Stimulated activated CD8-positive, alpha-beta memory T cell treated with anti-CD3 and anti-CD28 coated beads, Interleukin-15, amount 100 ng/mL, for 48 hours (primary cell): ENCODE results near the gene HCRTR2.
"Not testable (repeated sequence)": the region's sequence is repeated elsewhere in the genome, so short reads cannot be mapped to it uniquely, and the experiment has no call there.

Experiments used
- DNase-seq, 2 donors: peaks; one replicate each; pipeline ENCODE4 v3.0.0-alpha.2; 2020; ENCODE audit warnings: low read depth in 2 of 2

HCRTR2 gene

GRCh38 chr6:55212156-55212555, 37.8 kb downstream of the HCRTR2 start:
- no peak for DNase-seq

GRCh38 chr6:55220961-55221360, 46.6 kb downstream of the HCRTR2 start:
- no peak for DNase-seq

DNA sequence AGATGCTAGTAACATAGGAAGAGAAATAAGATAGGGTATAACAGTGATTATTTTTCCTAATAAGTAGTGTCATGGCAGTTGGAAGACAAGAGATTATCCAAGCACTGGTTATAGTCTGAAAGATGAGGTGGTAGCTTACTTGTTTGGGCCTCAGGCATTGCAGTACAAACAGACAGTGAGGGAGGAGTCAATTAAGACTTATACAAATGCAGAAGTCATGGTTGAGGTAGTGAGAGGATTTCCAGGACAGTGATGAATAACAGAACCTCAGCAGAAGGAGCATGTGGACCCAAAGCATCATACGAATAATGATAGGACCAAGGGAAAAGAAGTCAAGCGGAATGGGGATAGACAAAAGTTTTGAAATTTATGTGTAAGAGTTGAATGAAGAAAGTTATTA, 53.5 kb downstream of the HCRTR2 start:
- no peak for DNase-seq

GRCh38 chr6:55239099-55239498, 64.8 kb downstream of the HCRTR2 start:
- DNase-seq = no peak

DNA sequence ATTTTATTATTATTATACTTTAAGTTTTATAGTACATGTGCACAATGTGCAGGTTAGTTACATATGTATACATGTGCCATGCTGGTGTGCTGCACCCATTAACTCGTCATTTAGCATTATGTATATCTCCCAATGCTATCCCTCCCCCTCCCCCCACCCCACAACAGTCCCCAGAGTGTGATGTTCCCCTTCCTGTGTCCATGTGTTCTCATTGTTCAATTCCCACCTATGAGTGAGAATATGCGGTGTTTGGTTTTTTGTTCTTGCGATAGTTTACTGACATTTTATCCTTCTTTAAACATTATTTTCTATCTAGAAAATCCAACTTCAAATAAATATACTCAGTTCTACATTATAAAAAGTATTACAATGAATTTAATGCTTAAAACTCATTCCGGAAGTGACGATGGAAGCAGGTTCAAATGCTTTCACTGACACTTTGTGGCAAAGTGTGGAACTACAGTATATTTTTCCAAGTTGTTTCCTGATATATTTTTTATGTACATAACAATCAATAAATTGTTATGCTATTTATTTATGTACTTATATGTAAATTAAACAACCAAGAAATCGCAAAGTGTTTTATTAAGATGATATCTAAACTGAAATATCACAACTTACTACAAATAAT, 66.8 kb downstream of the HCRTR2 start:
- not testable (repeated sequence) for DNase-seq

GRCh38 chr6:55250400-55250799, 76.1 kb downstream of the HCRTR2 start:
- no peak for DNase-seq

- no peak for DNase-seq
Observed at GRCh38 chr6:55255113-55255512, 80.8 kb downstream of the HCRTR2 start.

GRCh38 chr6:55260181-55260580, 85.9 kb downstream of the HCRTR2 start:
- no peak for DNase-seq

GRCh38 chr6:55265409-55266114, 91.2 kb downstream of the HCRTR2 start:
- DNase-seq = no peak

DNA sequence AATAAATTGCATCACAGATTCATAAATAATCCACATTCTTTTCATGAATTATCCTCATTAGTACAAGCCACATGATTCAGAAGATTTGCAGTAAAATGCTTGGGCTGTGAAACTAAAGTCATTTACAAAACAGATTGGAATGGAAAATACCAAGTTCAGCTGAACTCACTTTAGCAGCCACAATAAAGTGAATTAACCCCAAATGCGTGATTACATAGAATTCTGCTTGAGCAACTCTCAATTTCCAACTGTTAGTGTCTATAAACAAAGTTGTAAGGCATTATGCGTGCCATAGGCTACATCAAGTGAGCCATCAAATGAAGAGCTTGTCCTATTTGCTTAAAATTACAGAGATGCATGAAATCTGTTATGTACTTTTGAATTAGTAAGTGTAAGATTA, 92.6 kb downstream of the HCRTR2 start:
- DNase-seq = no peak

DNA sequence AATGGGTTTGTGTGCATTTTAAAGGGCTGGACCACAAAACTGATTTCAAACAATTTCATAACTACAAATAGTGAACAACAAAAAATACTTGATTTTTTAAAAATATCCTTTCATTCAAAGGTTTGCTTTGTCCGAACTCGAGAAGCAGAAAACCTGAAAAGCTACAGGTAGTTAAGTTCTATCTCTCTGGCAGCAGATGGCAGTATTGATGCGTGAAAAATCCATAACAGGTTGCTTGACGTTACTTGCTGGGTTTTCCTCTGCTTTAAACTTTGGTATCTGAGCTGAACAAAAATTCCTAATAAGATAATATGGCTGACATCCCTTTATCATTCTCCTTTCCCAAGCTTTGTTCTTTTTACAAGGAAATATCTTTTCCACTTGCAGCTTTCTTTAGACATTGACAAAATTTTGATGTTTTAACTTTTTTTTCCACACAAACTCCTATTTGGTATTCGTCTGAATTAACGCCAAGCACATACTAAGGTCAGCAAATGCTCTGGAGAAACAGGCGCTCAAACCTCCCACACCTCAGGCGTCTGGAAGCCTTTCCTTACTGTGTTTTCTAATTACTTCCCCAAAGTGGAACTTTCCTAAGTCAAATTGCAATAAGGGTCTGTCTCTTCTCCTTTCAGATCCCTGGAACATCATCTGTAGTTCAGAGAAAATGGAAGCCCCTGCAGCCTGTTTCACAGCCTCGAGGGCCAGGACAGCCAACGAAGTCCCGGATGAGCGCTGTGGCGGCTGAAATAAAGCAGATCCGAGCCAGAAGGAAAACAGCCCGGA, 102.6 kb downstream of the HCRTR2 start:
- DNase-seq = no peak

DNA sequence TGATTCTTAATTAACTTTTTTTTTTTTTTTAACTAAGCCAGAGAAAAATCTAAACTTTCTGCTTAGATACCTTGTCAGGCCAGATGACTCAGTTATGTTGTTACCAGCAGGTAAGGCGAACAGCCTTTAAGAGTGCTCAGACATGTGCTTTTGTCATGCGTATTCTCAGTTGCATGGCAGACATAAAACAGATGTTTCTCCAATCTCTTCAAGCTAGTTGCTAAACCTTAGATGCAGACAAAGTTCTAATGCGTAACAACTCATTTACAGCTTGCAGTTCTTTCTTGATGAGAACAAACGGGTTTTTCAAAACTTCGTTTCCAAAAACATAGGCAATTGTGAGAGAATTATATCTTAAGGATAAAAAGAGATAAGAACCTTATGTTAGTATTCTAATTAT, 103.3 kb downstream of the HCRTR2 start:
- no peak for DNase-seq

GRCh38 chr6:55281215-55281614, 106.9 kb downstream of the HCRTR2 start:
- DNase-seq = no peak

DNA sequence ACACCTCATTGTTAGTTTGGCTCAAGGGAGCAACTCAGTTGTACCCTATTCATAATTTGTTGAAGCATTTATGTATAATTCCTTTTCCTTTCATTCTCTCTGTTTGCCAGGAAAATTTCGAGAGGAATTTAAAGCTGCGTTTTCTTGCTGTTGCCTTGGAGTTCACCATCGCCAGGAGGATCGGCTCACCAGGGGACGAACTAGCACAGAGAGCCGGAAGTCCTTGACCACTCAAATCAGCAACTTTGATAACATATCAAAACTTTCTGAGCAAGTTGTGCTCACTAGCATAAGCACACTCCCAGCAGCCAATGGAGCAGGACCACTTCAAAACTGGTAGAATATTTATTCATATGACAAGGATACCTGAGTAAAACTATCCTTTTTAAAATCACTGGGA, 107.8 kb downstream of the HCRTR2 start:
- DNase-seq = no peak

DNA sequence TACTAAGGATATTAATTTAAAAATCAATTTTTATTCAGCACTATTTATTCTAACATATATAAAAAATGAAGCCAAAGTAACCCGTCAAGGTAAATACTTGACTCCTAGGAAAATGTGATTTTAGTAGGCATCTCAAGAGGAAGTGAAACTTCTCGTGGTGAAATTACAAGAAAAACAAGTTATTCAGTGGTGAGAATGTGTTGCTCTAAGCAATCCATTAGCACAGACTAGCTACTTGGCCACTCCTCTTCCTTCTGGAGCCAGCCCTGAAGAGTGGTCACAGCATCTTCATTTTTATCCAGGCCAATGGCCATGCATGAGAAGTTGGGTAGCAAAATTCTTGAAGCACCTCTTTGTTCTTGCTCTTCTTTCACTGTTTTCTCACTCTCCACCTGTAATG, 112.5 kb downstream of the HCRTR2 start:
- no peak for DNase-seq

DNA sequence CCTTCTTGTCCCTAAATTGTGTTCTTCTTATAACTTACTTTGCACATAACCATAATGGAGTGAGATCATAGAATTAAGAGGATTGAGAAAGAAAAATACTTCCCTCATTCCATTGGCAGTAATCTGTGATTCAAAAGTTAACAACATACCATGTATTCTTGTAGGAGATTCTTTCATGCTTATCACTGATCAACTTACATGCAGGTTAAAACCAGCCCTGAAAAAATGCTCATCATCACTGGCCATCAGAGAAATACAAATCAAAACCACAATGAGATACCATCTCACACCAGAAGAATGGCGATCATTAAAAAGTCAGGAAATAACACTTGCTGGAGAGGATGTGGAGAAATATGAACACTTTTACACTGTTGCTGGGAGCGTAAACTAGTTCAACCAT, 116.4 kb downstream of the HCRTR2 start:
- DNase-seq = no peak

DNA sequence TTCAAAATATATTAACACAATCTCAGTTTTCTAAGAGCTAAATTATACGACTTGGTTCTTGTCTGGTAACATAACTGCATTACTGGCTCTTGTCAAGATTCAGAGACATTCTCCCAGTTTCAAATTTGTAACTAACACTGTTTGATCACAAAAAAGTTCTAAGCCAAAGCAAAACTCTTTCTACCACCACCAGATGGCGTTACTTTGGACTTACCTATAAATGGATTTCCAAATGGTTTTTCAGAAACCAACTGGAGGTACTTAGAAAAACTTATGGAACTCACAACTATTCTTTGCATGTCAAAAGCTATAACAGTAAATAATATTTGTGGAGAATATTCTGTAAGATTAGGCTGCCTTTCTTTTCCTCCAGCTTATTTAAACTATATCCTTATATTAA, 118.8 kb downstream of the HCRTR2 start:
- no peak for DNase-seq

DNA sequence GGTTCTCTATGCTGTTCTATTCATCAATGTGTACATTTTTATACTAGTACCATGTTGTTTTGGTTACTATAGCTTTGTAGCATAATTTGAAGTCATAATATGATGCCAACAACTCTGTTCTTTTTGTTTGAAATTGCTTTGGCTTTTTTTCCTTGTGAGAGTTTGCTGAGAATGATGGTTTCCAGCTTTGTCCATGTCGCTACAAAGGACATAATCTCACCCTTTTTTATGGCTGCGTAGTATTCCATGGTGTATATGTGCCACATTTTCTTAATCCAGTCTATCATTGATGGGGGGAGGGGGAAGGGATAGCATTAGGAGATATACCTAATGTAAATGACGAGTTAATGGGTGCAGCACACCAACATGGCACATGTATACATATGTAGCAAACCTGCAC, 122.9 kb downstream of the HCRTR2 start:
- DNase-seq = not testable (repeated sequence)

GRCh38 chr6:55299286-55299985, 125.1 kb downstream of the HCRTR2 start:
- no peak for DNase-seq

GRCh38 chr6:55304747-55305146, 130.4 kb downstream of the HCRTR2 start:
- no peak for DNase-seq

GRCh38 chr6:55319961-55320695, 145.8 kb downstream of the HCRTR2 start:
- no peak for DNase-seq

- DNase-seq = no peak
Observed at GRCh38 chr6:55320696-55321086, 146.4 kb downstream of the HCRTR2 start.
